Activated naive CD8-positive, alpha-beta T cell (primary cell): ENCODE results near the gene PER1.

Experiments used
- H3K27ac Mint-ChIP-seq: one replicate; pipeline ENCODE4 v1.8.0; 2021; ENCODE audit warnings: mixed read lengths
- H3K27me3 Mint-ChIP-seq: one replicate; pipeline ENCODE4 v1.8.0; 2021; ENCODE audit warnings: mixed read lengths
- H3K36me3 Mint-ChIP-seq: one replicate; pipeline ENCODE4 v1.8.0; 2021; ENCODE audit warnings: mixed read lengths
- H3K4me1 Mint-ChIP-seq: one replicate; pipeline ENCODE4 v1.8.0; 2021; ENCODE audit warnings: low read depth, mixed read lengths
- H3K4me3 Mint-ChIP-seq: one replicate; pipeline ENCODE4 v1.8.0; 2021; ENCODE audit warnings: mild to moderate bottlenecking, mixed read lengths
- H3K9me3 Mint-ChIP-seq: one replicate; pipeline ENCODE4 v1.8.0; 2021; ENCODE audit warnings: low read depth, mixed read lengths

PER1 gene

GRCh38 chr17:8151641-8152111 lies 528 bp downstream of the PER1 start:
- H3K36me3 Mint-ChIP-seq: no peaks in the 10 kb centered on the region
- peaks cover 15% of the 10 kb centered on the region for H3K4me1 Mint-ChIP-seq
- peak overlapping the region; percentile 94 for H3K4me3 Mint-ChIP-seq
- H3K27me3 Mint-ChIP-seq: no peaks in the 10 kb centered on the region
- no peak overlapping the region for H3K27ac Mint-ChIP-seq
- H3K9me3 Mint-ChIP-seq: no peaks in the 10 kb centered on the region

DNA sequence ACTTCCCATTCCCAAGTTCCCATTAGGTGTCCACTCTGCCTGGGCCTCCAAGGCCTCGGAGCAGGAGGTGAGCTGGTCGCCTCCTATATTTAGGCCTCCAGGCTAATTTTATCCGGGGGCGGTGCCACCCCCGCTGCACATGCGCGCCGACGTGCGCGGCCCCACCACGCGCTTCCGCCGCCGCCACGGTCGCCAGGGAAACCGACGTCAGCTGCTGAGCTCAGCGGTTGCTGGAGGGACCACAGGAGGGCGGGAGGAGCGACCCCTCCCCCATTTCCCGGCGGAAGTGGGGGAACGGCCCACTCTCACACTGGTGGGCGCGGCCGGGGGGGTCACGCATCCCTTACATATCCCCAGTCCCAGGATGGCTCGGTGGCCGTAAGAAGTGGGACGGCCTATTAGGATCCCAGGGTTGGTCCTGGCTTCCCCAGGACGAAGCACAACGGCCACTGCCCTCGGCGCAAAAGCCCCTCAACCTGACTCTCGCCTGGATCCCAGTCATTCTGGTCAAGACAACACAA lies 1.0 kb downstream of the PER1 start:
- H3K27me3 Mint-ChIP-seq: no peaks in the 10 kb centered on the region
- peak overlapping the region; percentile 94 for H3K4me3 Mint-ChIP-seq
- H3K36me3 Mint-ChIP-seq: no peaks in the 10 kb centered on the region
- H3K9me3 Mint-ChIP-seq: no peaks in the 10 kb centered on the region
- H3K4me1 Mint-ChIP-seq: peaks cover 15% of the 10 kb centered on the region
- peak overlapping the region; percentile 28 for H3K27ac Mint-ChIP-seq

DNA sequence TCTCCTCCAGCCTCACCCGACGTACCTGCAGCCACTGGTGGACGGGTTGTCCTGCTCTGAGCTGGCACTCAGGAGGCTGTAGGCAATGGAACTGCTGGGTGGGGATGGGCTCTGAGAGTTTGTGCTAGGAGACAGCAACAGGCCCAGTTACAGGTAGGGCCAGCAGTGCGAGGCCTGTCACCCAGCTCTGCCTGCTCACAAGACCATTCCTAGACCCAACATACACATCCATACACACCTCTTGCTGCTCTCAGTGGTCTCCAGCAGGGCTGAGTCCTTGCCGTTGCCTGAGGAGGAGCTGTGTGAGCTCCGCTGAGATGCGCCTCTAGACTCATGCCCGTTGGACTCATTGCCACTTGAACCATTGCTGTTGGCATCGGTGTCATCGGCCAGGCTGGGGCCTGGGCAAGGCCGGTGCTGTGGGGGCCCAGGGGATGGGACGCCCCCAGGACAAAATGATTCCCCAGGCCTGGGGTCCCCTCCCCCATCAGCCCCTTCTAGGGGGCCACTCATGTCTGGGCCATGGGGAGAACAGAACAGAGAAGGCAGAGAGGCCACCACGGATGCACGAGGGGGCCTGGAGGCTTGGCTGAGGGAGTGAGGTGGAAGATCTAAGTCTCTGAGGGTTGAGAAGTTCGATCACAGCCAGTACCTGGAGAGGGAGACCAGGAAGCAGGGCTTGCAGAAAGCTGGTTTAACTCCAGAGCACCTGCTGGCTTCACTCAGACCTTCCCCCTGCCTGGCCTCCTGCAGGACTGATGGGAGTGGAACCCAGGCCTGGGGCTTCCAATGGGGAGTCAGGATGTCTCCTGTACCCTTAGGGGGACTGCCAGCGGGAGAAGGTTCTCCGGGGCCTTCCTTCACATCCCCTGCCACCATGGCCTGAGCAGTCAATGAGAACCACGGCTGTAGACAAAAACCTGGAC lies 1.7 kb downstream of the PER1 start:
- Mint-ChIP-seq H3K36me3 (no peaks in the 10 kb centered on the region), H3K27me3 (no peaks in the 10 kb centered on the region), H3K4me1 (peaks cover 15% of the 10 kb centered on the region), H3K27ac (peak overlapping the region; percentile 28), H3K9me3 (no peaks in the 10 kb centered on the region), H3K4me3 (peak overlapping the region; percentile 94)

DNA sequence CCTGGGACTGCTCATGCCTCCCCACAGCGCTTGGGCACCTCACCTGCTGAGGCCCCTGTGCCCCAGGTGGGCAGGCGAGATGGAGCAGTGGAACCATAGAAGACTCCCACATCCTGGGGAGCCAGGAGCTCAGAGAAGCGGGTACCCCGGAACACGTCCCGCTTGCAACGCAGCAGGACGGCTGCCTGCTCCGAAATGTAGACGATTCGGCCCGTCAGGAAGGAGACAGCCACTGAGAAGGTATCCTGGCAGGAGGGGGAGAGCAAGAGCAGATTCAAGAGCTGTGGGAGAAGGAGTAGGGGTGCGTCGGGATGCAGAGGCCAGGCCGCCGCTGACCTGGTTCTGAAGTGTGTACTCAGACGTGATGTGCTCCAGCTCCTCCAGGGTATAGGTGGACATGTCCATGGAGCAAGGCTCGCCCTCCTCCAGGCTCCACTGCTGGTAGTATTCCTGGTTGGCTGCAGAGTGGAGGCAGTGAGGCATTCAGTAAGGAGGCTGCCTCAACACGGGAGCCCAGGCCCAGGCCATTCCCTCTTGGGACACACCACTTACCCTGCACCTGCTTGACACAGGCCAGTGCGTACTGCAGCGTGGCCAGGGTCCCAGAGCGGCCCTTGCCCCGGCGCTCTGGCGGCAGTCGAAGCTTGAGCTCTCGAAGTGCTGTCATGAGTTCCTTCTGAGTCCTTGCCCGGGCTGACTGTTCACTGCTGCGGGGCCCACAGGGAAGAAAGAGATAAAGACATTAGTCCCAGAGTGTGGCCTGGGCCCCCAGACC lies 2.6 kb downstream of the PER1 start:
- Mint-ChIP-seq H3K9me3 (no peaks in the 10 kb centered on the region), H3K27me3 (no peaks in the 10 kb centered on the region), H3K4me3 (peak overlapping the region; percentile 62), H3K4me1 (peaks cover 15% of the 10 kb centered on the region), H3K27ac (peak overlapping the region; percentile 58), H3K36me3 (no peaks in the 10 kb centered on the region)

- peaks cover 15% of the 10 kb centered on the region for H3K4me1 Mint-ChIP-seq
- H3K27me3 Mint-ChIP-seq: no peaks in the 10 kb centered on the region
- no peak overlapping the region for H3K4me3 Mint-ChIP-seq
- H3K9me3 Mint-ChIP-seq: no peaks in the 10 kb centered on the region
- H3K27ac Mint-ChIP-seq: no peak overlapping the region
- no peaks in the 10 kb centered on the region for H3K36me3 Mint-ChIP-seq
These were observed 3.6 kb downstream of the PER1 start for GRCh38 chr17:8148560-8148959.

DNA sequence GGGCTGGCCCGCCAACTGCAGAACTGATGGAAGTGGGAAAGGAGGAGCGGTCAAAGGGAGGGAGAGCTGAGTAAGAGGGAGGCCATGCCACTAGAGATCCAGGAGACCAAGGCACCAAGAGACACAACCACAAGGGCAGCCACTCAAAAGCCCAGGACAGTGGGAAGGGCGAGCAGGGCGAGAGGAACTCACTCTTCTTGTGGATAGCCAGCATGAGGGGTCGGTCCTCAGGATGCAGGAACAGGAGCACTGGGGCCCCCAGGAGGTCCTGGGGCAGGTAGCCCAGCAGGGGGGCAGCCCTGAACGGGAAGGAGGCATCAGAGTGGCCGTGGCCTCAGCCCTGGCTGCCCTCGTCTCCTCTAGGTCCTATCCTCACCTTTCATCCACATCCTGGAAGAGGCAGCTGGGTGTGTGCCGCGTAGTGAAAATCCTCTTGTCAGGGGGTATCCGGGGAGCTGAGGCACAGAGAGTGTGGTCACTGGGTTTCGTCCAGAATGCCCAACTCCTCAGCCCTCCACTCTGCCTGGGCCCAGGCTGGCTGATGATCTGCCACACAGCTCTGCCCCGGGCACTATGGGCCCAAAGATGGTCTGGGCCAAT lies 4.3 kb downstream of the PER1 start:
- H3K4me3 Mint-ChIP-seq: no peak overlapping the region
- no peak overlapping the region for H3K27ac Mint-ChIP-seq
- H3K36me3 Mint-ChIP-seq: no peaks in the 10 kb centered on the region
- H3K4me1 Mint-ChIP-seq: peaks cover 15% of the 10 kb centered on the region
- H3K27me3 Mint-ChIP-seq: no peaks in the 10 kb centered on the region
- no peaks in the 10 kb centered on the region for H3K9me3 Mint-ChIP-seq

DNA sequence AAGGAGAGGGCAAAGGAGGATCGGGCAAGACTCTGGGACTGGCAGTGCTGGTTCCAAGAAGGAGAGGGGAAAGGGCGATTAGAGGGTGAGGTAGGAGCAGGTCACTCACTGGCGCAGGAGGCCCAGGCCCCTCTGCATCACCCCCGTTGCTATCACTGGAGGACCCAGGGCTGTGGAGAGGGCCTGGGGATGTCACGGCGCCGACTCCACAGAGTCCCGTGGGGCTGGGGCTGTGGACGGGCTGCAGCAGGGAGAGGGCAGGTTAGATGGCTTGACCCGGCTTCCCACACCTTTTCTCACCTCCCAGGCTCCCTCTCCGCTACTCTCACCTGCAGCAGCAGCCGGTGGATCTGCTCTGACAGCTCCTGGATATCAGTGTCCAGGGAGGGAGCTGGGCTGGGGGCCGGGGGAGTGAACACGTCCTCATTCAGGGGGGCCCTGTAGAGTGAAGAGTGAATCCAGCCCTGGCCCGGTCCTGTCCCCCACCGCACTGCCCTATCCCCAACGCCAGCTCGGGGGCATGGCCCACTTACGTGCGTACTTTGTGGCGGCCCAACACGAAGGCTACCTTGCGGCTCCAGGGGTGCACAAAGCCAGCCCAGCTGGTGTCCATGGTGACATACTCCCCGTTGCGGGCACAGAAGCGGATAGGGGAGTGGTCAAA lies 4.9 kb downstream of the PER1 start:
- Mint-ChIP-seq H3K4me1 (peaks cover 15% of the 10 kb centered on the region), H3K27me3 (no peaks in the 10 kb centered on the region), H3K9me3 (no peaks in the 10 kb centered on the region), H3K4me3 (no peak overlapping the region), H3K36me3 (no peaks in the 10 kb centered on the region), H3K27ac (no peak overlapping the region)

- Mint-ChIP-seq H3K27me3 (no peaks in the 10 kb centered on the region), H3K27ac (no peak overlapping the region), H3K4me1 (peaks cover 11% of the 10 kb centered on the region), H3K9me3 (no peaks in the 10 kb centered on the region), H3K36me3 (no peaks in the 10 kb centered on the region), H3K4me3 (no peak overlapping the region)
These were observed 5.6 kb downstream of the PER1 start for GRCh38 chr17:8146381-8147140.

- Mint-ChIP-seq H3K4me1 (peaks cover 7% of the 10 kb centered on the region), H3K27ac (no peak overlapping the region), H3K27me3 (no peaks in the 10 kb centered on the region), H3K36me3 (no peaks in the 10 kb centered on the region), H3K9me3 (no peaks in the 10 kb centered on the region), H3K4me3 (no peak overlapping the region)
These were observed 6.4 kb downstream of the PER1 start for GRCh38 chr17:8145811-8146210.

DNA sequence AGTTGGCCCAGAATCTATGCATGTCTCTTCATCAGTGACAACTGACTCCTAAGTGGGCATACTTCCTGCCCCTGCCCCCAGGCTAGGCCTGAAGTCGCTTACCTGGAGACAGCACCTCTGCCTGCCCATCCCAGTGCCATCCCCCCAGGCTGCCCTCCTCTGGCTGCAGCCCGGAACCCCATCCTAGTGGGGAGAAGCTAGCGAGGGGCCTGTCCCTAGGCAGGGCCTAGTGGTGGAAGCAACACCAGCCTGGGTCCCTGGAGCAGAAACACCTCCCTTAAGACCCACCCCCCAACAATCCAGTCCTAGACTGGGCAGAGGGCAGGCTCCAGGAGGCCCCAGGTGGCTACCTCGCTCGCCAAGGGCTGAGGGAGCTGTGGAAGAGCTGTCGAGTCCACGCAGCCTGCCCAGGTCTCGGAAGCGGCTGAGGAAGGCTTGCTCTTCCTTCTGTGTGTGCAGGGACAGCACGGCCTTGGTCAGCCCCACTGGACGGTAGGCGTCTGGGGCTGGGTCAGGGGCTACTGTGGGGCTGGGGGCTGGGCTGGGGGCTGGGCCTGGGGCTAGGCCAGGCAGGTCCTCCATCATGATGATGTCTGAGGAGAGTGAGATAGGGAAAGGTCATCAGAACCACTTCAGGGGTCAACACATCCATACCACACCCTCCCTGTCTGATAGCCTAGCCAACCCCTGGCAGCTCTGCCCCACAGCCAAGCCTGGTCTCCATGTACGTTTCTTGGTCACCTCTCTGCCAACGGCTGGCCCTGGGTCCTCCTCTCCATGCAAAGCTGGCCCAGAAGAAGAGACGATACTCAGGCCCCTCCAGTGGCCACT lies 7.6 kb downstream of the PER1 start:
- H3K36me3 Mint-ChIP-seq: no peaks in the 10 kb centered on the region
- H3K4me3 Mint-ChIP-seq: no peak overlapping the region
- H3K27me3 Mint-ChIP-seq: no peaks in the 10 kb centered on the region
- H3K9me3 Mint-ChIP-seq: no peaks in the 10 kb centered on the region
- H3K4me1 Mint-ChIP-seq: peaks cover 5% of the 10 kb centered on the region
- no peak overlapping the region for H3K27ac Mint-ChIP-seq

DNA sequence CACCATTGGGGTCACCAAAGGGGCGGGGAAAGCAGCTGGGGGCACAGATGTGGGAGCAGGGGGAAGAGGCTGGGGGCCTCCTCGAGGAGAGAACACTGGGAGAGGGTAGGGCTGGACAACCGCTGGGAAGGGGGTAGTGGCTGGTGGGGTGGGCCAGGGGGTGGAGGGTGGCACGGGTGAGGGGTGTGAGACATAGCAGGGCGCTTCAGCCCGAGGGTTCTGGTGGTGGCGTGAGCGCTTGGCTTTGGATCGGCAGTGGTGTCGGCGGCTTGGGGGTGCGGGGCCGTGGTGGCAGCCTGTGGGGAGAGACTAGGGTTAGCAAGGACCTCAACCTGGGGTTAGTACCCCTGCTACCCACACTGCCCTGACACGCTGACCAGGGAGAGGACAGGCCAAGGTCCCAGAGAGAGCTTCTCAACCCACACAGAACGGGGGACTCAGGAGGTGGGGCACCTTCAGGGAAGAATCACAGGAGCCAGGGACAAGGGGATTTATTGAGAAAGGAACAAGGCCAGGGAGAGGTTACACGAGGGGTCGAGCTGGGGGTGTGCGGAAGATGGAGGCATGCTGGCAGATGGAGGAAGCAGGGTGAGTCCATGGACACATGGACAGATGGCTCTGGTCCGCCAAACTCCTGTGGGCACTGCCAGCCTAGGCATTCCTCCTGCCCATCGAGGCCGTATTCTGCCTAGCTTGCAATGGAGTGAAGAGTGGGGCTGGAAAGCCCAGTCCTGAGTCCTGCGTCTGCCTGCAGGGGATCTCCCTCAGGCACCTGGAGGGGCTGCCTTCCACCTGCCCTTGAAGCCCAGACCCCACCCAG lies 8.4 kb downstream of the PER1 start:
- no peak overlapping the region for H3K27ac Mint-ChIP-seq
- no peaks in the 10 kb centered on the region for H3K36me3 Mint-ChIP-seq
- H3K4me3 Mint-ChIP-seq: no peak overlapping the region
- no peaks in the 10 kb centered on the region for H3K27me3 Mint-ChIP-seq
- H3K9me3 Mint-ChIP-seq: no peaks in the 10 kb centered on the region
- H3K4me1 Mint-ChIP-seq: peaks cover 2% of the 10 kb centered on the region

DNA sequence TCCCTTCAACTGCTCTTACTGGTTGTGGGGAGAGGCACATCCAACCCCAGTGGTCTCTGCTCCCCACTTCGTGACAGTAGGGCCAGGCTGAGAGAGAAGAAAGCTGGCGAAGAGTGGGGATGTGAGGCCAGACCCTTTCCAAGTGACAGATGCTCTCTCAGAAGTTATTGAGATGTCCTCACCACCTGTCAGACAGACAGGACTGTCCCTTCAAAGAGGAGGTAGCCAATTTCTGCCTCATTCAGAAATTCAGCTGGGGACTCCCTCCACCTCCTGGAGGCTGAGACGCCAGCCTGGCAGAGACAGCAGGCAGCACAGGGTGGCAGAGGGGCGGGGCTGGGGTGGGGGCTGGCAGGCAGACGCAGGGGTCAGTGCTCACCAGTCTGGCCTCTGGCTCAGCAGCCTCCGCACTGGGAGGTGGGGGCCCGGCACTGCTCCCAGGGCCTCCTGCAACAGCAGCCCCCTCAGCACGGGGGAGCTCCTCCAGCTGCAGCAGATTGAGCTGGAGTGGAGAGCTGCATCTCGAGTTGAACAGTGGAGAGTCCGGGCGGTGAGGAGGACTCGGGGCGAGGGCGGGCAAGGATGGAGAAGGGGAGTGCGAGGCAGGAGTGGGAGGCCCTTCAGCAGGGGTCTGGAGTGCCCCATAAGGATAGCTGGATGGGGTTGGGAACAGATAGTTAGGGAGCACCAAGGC lies 9.2 kb downstream of the PER1 start:
- no peak overlapping the region for H3K27ac Mint-ChIP-seq
- H3K9me3 Mint-ChIP-seq: no peaks in the 10 kb centered on the region
- no peak overlapping the region for H3K4me3 Mint-ChIP-seq
- no peaks in the 10 kb centered on the region for H3K27me3 Mint-ChIP-seq
- peaks cover 2% of the 10 kb centered on the region for H3K4me1 Mint-ChIP-seq
- H3K36me3 Mint-ChIP-seq: no peaks in the 10 kb centered on the region
